CD4-positive, alpha-beta T cell treated with Interleukin-15 for 1 hour (primary cell): ENCODE results near the gene TARS3.
A peak's percentile ranks its signal among the peaks of the same experiment; 100 is the strongest.
"Not testable (repeated sequence)": the region's sequence is repeated elsewhere in the genome, so short reads cannot be mapped to it uniquely, and the experiment has no call there.

Experiments
- DNase-seq: peaks from one replicate; pipeline ENCODE4 v3.0.0-alpha.2; 2020

The TARS3 gene

DNA sequence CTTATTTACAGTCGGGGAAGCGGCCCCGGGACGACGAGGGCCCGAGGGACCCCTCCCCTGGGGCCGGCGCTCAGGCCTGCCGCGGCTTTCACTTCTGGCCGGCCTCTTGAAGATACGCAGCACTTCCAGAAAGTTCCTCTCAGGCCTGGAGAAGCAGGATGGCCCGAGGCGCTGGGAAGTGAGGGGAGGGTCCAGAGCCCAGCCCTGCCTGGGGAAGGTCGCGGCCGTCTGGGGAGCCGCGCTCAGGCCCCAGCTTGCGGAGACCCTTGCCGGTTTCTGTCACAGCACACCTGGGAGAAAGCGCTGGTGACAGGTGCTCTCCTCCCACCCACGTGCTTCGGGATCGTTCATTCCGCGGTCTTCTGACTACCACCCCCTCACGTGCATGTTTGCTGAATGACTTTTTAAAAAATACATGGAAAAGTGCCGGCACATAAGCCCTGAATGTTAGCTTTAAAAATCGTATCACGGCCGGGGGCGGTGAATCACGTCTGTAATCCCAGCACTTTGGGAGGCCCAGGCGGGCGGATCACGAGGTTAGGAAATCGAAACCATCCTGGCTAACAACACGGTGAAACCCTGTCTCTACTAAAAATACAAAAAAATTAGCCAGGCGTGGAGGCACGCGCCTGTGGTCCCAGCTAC is 71.4 kb downstream of the TARS3 start:
- DNase-seq = no peak

DNA sequence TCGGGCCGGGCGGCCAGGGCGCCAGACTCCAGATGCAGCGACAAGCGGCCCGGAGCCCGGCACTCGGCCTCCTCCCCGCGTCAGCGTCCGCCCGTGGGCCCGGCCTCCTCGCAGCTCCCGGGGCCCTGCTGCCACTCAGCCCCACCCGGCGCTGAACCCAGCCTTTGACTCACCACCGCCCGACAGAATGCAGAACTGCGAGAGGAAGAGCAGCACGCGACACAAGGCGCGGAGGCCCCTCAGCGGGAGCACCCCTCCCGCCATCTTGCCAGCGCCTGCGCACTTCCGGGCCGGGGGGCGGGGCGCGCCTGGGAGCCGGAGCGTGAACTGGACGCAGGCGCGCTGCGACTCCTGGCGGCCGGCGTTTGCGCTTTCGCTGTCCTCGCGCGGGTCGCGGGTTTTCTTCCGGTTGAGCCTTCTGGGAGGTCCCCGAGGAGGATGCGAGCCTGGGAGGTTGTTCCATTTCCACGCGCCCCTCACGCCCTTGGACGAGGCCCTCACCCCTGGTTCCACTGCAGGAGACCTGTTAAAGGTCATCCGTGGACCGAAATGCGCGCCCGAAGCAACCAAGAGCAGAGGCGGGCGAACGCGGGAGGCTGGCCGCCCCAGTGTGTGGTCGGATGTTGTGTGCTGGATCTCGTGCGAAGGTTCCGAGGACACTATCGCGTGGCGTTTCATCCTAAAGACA is 72.0 kb downstream of the TARS3 start, which contains the start of gene TM2D3:
Gene TM2D3 (minus strand): TSS at position 284 of the 688 bp plus-strand sequence. CDS start 20 bp downstream, at position 264.
- DNase-seq = peak; percentile 94

DNA sequence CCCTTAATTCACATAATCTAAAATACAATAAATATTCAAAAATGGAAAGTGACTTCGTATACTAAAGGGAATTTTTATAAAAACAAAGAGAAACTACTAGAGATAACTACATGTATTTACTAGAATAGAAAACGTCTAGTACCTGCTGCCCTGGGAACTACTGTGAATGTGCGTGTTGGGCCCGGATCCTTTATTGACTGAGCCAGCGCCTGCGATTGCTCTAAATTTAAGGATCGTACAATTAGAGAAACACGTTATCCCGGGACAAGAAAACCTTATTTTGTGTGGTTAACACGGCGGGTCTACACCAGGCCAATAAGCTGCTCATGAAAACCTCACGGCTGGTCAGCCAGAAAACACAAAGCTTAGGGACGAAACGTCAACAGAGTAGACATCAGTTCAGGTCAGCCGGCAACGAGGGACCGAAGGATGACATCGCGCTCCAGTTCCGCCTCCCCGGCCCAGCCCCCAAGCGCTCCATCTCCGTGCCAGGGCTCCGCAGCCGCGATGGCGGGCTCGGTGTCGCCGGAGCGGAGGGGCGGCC is 72.6 kb downstream of the TARS3 start:
- no peak for DNase-seq

GRCh38 chr15:101650145-101650544 is 74.1 kb downstream of the TARS3 start:
- DNase-seq = no peak

GRCh38 chr15:101648356-101648755 is 75.9 kb downstream of the TARS3 start:
- DNase-seq = no peak

- no peak for DNase-seq
Measured at GRCh38 chr15:101647251-101647650, 77.0 kb downstream of the TARS3 start.

DNA sequence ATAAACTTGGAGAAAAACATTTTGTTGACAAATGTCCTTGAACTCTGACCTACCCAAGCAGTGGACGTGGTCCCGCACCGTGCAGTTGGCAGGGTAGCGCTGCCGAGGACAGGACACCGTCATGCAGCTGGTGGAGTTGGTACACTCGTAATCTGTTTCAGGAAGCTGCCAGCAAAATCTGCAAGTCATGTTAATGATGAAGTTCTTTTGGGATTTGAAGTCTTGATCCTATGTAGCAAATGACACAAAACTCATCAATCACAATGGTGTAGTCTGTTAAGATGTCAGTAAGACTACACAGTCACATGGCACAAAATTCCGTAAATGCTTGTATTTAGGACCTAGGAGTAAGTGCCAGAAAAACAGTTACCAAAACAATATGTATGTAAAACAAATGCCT is 77.6 kb downstream of the TARS3 start:
- no peak for DNase-seq

DNA sequence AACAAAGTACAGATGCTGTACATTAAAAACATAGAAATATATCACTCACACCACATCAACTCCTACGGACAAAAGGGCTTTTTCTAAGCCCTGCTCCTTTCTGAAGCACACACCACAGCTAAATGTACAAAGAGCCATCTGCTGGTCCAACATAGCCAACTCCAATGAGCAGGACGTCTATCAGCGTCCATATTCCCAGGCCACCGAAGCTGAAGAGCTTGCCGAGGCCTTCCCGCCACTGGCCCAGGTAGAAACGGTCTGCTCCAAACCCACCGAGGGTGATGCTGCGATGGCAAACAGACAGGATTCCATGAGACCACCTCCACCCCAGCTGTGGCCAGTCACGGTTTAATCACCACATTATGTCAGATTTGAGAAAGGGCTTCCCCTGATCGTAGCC is 81.9 kb downstream of the TARS3 start:
- no peak for DNase-seq

DNA sequence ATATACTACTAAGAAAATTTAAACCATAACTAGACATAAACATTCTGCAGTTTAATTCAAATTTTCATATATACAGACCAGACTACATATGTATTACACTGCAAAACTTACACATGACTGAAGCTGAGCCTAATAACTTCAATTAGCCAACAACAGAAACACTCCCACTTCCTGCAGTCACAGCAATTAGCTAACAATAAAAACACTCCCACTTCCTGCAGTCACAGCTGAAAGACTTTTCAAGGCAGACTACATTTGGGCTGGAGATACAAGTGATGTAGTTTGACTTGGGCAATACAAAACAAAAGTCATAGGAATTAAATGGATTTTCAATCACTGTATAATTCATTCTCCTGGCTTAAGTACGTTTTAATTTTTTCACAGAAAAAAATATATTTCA is 82.4 kb downstream of the TARS3 start:
- DNase-seq = peak; percentile 56

DNA sequence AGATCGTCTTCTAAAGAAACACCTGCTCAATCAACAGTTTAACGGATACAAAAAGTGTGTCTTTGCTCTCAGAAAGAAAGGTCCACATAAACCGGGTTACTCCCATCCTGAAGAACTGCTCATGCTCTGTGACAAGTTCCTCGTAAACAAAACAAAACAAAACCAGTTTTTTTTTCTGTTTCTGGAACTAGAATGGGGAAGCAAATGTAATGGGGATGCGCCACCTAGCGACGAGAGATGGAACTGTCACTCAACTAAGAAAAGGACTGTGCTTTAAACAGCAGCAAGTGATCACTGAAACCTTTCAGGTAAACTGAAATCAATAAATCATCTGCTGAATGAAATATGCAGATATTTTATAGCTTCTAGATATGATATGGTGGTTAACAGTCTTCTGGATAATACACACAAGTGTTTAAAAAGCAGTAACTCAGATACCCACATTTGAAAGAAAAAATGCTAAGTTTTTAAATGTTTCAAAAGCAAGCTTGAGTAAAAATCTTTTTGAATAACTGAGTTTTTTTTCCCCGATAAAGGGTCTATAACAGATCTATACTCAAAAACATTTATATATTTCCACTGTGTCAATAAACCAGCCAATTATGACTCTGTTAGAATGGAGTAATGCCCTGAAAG is 83.0 kb downstream of the TARS3 start:
- DNase-seq = peak; percentile 74

- DNase-seq = no peak
Measured at GRCh38 chr15:101639667-101640066, 84.6 kb downstream of the TARS3 start.

DNA sequence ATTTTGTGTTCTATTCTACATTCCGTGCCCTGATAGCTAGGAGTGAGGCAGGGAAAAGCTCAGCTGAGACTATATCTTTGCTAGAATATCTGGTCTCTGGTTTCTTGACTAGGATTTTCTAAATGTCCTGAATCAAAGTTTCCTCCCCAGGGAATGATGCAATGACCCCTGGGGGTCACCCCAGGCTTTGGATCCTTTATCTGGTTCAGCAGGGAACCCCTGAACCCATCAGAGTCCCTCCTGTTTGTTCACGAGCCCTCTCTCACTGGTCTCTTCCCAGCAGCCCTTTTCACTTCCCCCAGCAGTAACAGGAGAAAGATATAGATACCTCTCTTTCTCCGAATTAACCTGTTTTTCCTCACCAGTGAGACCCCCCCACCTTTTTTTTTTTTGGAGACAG is 86.4 kb downstream of the TARS3 start:
- DNase-seq = no peak

DNA sequence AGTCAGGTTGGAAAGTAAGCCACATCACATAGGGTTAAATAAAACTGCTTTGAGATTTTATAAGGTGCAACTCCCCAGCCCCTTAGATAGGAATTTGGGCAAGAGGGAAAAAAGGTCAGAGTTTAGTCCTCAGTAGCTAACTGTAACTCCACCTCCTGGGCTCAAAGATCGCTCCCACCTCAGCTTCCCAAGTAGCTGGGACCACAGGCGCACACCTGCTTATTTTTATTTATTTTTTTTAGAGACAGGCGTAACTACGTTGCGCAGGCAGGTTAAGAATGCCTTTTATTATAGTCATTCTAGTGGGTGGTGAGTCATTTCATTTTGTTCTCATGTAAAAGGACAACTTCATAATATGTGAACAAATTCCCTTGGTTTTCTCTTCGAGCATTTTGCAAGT is 86.8 kb downstream of the TARS3 start:
- DNase-seq = no peak

DNA sequence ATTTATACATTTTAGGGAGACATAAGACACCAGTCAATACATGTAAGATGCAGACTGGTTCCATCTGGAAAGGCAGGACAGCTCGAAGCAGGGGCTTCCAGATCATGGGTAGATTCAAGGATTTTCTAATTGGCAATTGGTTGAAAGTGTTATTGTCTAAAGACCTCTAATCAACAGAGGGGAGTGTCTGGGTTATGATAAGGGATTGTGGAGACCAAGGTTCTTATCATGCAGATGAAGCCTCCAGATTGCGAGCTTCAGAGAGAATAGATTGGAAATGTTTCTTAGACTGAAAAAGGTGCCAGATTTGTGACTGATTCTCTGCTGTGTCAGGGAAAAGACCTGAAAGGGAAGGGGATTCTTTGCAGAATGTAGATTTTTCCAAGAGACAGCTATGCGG is 87.2 kb downstream of the TARS3 start:
- no peak for DNase-seq

DNA sequence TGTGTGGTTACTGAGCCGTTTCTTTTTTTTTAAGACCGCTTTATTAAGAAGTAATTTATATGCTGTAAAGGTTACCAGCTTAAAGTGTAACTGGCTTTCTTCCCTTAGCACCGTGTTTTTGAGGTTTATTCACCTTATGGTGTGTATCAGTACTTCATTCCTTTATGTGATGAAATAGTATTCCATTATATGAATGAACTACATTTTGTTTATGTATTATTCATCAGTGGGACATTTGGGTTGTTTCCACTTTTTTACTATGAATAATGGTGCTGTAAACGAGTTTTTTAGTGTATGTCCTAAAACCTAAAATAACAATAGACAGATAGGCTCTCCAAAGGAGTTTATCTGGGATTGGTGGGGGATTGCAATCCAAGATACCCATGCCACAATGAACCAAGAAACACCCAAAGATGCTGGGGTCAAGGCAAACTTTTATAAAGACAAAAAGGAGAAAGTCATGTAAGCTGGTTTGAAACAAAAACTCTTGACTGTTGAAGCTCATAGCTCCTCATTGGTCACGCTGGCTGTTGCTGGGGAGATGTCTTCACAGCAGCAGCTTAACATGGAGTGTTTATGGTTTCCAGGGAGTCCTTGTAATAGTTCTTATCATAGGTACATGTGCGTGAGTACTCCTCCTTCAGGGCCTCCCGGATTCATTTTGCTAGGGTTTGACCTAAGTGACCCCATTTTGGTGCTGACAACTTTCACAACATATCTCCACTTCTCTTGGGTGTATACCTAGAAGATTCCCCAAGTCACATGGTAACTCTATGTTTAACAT is 88.1 kb downstream of the TARS3 start:
- DNase-seq = no peak

- DNase-seq = no peak
Measured at GRCh38 chr15:101633356-101633755, 90.9 kb downstream of the TARS3 start.

- not testable (repeated sequence) for DNase-seq
Measured at GRCh38 chr15:101626729-101627128, 97.5 kb downstream of the TARS3 start.

GRCh38 chr15:101625980-101626379 is 98.3 kb downstream of the TARS3 start:
- DNase-seq = no peak

- peak; percentile 31 for DNase-seq
Measured at GRCh38 chr15:101625184-101625583, 99.1 kb downstream of the TARS3 start.

DNA sequence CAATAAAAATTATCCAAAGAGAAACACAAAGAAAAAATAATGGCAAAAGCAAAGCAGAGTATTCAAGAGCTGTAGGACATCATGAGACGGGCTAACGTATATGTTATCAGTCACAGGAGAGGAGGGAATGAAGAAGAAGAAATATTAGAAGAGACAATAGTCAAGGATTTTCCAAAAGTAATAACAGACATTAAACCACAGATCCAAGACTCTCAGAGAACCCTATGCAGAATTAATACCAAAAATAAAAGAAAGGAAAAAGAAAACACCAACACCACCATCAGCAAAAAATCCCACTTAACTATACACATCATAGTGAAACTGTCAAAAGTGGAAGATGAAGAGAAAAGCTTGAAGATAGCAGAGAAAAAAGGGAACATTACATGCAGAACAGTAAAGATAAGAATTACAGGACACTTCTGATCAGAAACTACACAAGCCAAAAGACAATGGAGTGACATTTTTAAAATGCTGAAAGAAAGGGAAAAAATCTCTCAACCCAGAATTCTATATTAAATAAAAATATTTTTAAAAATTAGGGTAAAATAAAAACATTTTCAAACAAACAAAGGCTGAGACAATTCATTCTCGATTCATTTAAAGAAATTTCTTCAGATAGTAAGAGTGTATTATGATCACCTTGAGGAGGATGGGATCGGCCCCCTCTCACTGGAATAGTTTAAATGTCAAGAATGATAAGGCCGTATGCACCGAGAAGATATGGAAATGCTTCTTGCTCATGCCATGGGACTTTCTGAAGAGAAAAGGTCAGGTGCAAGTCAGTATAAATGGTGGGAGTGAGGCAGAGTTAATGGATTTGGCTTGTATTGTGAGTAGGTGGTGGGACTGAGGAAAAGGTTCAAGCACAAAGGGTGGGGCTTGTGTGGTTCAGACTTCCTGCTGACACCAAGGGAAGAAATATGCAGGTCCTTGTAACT is 100.6 kb downstream of the TARS3 start:
- no peak for DNase-seq

DNA sequence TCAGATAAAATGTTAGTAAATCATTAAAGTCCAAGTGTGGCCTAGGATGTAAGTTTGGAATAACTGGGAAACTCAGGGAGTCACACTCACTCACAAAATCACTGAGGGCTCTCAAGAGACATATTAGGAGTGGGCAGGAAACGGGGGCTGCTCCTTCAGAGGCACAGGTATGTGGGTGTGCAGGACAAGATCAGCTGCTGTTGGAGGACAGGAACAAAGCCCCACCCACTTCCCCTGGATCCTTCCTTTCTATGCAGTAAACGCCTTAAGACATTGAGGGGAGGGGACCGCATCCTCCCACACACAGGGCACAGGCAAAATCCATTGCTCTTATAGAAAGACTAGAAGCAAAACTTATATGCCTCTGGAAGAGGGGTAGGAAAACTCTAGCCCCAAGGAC is 102.3 kb downstream of the TARS3 start:
- DNase-seq = no peak

DNA sequence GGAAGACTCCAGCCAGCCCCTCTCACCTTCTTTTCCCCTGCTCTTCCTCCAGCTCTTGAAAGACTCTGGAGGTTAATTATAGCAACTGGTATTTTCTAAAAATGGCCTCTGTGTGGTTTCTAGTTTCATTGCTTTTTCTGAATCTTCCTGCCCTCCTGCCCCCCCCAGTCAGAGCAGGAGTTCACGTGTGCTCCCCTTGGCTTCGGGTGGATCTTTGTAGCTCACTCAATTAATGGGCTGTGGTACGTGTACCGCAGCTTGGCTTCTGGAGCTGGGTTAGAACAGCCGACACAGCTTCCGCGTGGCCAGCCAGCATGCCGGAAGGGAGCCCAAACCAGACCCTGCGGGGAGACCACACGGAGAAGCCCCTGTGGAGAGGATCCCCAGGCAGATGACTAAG is 103.6 kb downstream of the TARS3 start:
- DNase-seq = no peak
